ENCODE measurements around the gene PERM1. TPM values are rescaled to one million over a fixed set of nuclear protein-coding genes. Genes with fewer than 3 reads are reported as not detected.
"Not testable (repeated sequence)": the region's sequence is repeated elsewhere in the genome, so short reads cannot be mapped to it uniquely, and the experiment has no call there.

PERM1 gene
- total and polyA plus RNA-seq, 2 experiments from 2014 or later, result 0.77 to 1.0 TPM

DNA sequence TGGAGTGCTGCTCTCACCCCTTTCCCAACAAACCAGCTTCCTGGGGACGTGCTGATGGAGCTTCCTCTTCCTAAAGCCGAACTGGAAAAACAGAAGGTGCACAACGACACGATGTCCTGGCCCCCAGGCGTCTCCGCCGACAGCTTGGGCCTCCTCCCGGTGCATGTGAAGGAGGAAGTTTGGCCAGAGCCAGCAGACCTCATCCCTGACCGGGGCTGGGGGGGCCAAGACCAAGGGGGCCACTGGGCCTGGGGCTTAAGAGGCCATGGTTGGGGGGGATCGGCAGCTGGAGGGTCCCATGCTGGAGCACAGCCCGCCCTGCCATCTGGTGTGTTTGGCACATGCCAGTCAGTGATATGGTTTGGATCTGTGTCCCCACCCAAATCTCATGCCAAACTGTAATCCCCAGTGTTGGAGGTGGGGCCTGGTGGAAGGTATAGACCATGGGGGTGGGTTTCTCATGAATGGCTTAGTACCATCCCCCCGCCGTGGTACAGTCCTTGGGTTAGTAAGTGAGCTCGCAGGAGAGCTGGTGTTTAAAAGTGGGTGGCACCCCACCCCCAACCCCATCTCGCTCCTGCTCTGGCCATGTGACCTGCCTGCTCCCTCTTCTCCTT, 11.6 kb upstream of the PERM1 start:
- H3K27me3 ChIP-seq, result peaks cover 67% of the 10 kb centered on the region
- no peaks in the 10 kb centered on the region for H3K4me1 ChIP-seq (ENCODE audit: low read depth)
- no peak overlapping the region for H3K27ac ChIP-seq
- H3K9me3 ChIP-seq (ENCODE audit: low read depth), result no peaks in the 10 kb centered on the region
- H3K4me3 ChIP-seq, result no peak overlapping the region
- H3K36me3 ChIP-seq, result no peaks in the 10 kb centered on the region
- no peak for DNase-seq (ENCODE audit: low read depth in 1 of 2, low spot score in 1 of 2)
- TF ChIP-seq, protein P1, sequence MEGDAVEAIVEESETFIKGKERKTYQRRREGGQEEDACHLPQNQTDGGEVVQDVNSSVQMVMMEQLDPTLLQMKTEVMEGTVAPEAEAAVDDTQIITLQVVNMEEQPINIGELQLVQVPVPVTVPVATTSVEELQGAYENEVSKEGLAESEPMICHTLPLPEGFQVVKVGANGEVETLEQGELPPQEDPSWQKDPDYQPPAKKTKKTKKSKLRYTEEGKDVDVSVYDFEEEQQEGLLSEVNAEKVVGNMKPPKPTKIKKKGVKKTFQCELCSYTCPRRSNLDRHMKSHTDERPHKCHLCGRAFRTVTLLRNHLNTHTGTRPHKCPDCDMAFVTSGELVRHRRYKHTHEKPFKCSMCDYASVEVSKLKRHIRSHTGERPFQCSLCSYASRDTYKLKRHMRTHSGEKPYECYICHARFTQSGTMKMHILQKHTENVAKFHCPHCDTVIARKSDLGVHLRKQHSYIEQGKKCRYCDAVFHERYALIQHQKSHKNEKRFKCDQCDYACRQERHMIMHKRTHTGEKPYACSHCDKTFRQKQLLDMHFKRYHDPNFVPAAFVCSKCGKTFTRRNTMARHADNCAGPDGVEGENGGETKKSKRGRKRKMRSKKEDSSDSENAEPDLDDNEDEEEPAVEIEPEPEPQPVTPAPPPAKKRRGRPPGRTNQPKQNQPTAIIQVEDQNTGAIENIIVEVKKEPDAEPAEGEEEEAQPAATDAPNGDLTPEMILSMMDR (IDR thresholded peaks at IDR 0.05; ENCODE audit: low read depth, low read length), result no peak

DNA sequence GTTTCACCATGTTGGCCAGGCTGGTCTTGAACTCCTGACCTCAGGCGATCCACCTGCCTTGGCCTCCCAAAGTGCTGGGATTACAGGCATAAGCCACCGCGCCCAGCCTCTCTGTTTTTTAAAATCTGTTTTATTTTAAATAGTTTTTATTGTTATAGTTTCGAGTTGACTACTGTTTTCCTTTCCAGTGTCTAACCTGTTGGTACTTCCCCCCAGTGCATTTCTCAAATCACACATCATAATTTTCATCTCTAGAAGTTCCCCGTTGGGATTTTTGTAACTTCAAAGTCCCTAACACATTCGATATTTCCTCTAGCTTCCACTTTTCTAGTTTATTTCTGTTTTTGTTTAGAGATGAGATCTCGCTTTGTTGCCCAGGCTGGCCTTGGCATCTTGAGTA, 10.5 kb upstream of the PERM1 start:
- peaks cover 64% of the 10 kb centered on the region for H3K27me3 ChIP-seq
- H3K36me3 ChIP-seq, result no peaks in the 10 kb centered on the region
- TF ChIP-seq, protein P1 (IDR thresholded peaks at IDR 0.05; ENCODE audit: low read depth, low read length), result no peak
- H3K27ac ChIP-seq, result no peak overlapping the region
- H3K4me3 ChIP-seq, result no peak overlapping the region
- no peaks in the 10 kb centered on the region for H3K4me1 ChIP-seq (ENCODE audit: low read depth)
- DNase-seq (ENCODE audit: low read depth in 1 of 2, low spot score in 1 of 2), result no peak
- H3K9me3 ChIP-seq (ENCODE audit: low read depth), result no peaks in the 10 kb centered on the region

DNA sequence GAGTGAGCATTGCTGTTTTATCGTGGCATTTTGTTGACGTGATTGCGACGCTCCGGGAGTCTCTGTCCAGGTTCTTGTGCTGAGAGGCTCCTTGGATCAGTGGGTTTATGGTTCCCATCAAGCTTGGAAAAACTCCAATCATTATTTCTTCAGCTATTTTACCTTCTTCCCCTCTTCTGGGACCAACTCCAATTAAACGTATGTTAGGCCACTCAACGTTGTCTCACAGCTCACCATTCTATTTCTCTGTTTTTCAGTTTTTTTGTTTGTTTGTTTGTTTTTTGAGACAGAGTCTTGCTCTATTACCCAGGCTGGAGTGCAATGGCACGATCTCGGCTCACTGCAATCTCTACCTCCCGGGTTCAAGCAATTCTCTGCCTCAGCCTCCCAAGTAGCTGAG, 10.0 kb upstream of the PERM1 start:
- no peak overlapping the region for H3K4me3 ChIP-seq
- TF ChIP-seq, protein P1 (IDR thresholded peaks at IDR 0.05; ENCODE audit: low read depth, low read length), result no peak
- DNase-seq (ENCODE audit: low read depth in 1 of 2, low spot score in 1 of 2), result no peak
- H3K4me1 ChIP-seq (ENCODE audit: low read depth), result no peaks in the 10 kb centered on the region
- no peak overlapping the region for H3K27ac ChIP-seq
- no peaks in the 10 kb centered on the region for H3K9me3 ChIP-seq (ENCODE audit: low read depth)
- peaks cover 61% of the 10 kb centered on the region for H3K27me3 ChIP-seq
- no peaks in the 10 kb centered on the region for H3K36me3 ChIP-seq

DNA sequence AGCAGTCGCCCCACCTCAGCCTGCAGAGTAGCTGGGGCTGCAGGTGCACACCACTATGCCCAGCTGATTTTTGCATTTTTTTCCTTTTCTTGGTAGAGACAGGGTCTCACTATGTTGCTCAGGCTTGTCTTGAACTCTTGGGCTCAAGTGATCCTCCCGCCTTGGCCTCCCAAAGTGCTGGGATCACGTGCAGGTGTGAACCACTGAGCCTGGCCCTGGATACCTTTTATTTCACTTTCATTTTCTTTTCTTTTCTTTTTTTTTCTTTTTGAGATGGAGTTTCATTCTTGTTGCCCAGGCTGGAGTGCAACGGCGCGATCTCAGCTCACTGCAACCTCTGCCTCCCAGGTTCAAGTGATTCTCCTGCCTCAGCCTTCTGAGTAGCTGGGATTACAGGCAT, 9.4 kb upstream of the PERM1 start:
- H3K4me3 ChIP-seq; DNase-seq (ENCODE audit: low read depth in 1 of 2, low spot score in 1 of 2): not testable (repeated sequence)
- peaks cover 64% of the 10 kb centered on the region for H3K27me3 ChIP-seq

DNA sequence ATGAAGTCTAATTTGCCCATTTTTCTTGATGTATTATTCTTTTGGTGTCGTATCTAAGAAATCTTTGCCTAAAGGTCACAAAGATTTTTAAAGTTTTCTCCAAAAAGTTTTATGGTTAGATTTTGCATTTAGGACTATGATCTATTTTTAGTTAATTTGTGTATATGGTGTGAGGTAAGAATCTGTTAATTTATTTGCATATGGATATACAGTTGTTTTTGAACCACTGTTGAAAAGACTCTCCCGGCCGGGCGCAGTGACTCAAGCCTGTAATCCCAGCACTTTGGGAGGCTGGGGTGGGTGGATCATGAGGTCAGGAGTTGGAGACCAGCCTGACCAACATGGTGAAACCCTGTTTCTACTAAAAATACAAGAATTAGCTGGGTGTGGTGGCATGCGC, 6.2 kb upstream of the PERM1 start:
- H3K27ac ChIP-seq; H3K9me3 ChIP-seq (ENCODE audit: low read depth); DNase-seq (ENCODE audit: low read depth in 1 of 2, low spot score in 1 of 2); H3K4me1 ChIP-seq (ENCODE audit: low read depth); H3K4me3 ChIP-seq; H3K36me3 ChIP-seq: not testable (repeated sequence)
- H3K27me3 ChIP-seq, result peaks cover 70% of the 10 kb centered on the region

More for the DNA sequence above, 9.4 kb upstream of the PERM1 start:
- not testable (repeated sequence) for H3K27ac ChIP-seq; H3K9me3 ChIP-seq (ENCODE audit: low read depth); H3K4me1 ChIP-seq (ENCODE audit: low read depth); H3K36me3 ChIP-seq

DNA sequence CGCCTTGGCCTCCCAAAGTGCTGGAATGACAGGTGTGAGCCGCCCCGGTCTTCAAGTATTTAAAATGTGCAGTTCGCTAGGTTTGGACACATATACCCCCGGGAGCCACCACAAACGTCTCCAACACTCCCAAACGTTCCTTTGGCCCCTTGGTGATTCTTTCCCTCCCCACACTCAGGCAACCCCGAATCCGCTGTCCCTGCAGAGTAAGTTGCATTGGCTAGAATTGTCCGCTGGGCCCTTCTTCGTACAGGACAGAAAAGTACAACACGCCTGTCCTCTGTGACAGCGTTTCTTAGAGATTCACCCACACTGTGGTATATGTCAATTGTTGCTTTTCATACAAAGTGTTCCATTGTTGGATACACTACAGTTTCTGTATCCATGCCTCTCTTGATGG, 3.2 kb upstream of the PERM1 start:
- H3K4me3 ChIP-seq, result no peak overlapping the region
- H3K27me3 ChIP-seq, result peaks cover 63% of the 10 kb centered on the region
- TF ChIP-seq, protein P1 (IDR thresholded peaks at IDR 0.05; ENCODE audit: low read depth, low read length), result no peak
- no peaks in the 10 kb centered on the region for H3K36me3 ChIP-seq
- H3K9me3 ChIP-seq (ENCODE audit: low read depth), result no peaks in the 10 kb centered on the region
- no peak overlapping the region for H3K27ac ChIP-seq
- H3K4me1 ChIP-seq (ENCODE audit: low read depth), result peaks cover 3% of the 10 kb centered on the region
- DNase-seq (ENCODE audit: low read depth in 1 of 2, low spot score in 1 of 2), result no peak

DNA sequence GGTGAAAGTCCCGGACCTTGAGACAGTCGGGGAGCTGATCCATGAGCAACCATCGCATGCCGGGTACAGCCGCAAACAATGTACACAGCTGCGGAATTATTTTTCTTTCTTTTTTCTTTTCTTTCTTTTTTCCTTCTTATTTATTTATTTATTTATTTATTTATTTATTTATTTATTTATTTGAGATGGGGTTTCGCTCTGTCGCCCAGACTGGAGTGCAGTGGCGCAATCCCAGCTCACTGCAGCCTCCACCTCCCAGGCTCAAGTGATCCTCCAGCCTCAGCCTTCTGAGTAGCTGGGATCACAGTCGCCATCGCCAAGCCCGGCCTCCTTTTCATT, 2.6 kb upstream of the PERM1 start:
- TF ChIP-seq, protein P1 (IDR thresholded peaks at IDR 0.05; ENCODE audit: low read depth, low read length), result no peak
- Histone ChIP-seq H3K27ac (no peak overlapping the region), H3K36me3 (no peaks in the 10 kb centered on the region), H3K27me3 (peaks cover 56% of the 10 kb centered on the region), H3K4me3 (peak overlapping the region; percentile 13), H3K9me3 (ENCODE audit: low read depth) (no peaks in the 10 kb centered on the region), H3K4me1 (ENCODE audit: low read depth) (peaks cover 3% of the 10 kb centered on the region)
- no peak for DNase-seq (ENCODE audit: low read depth in 1 of 2, low spot score in 1 of 2)
